Activated CD8-positive, alpha-beta T cell treated with anti-CD3 and anti-CD28 coated beads for 36 hours (primary cell): ENCODE data around the gene ATP8A1. TPM values are rescaled to one million over a fixed set of nuclear protein-coding genes. Genes with fewer than 3 reads are reported as not detected.

Experiments used
- ATAC-seq: fragments of 200-7000 bp; cut with Tn5 transposase; one replicate; pipeline ENCODE4 v1.10.0; 2021; ENCODE audit warnings: mild to moderate bottlenecking, moderate library complexity
- CTCF ChIA-PET: fragments of 350-600 bp; sonication (Branson Sonifier 250); formaldehyde crosslinking; loops from one replicate; lab custom pipeline; 2021; ENCODE audit warnings: antibody characterized with exemption; lab: Charles Lee
- POLR2A ChIA-PET: fragments of 350-600 bp; sonication (Branson Sonifier 250); formaldehyde crosslinking; loops from one replicate; lab custom pipeline; 2021; ENCODE audit warnings: antibody characterized with exemption; lab: Charles Lee
- DNase-seq: peaks from one replicate; pipeline ENCODE4 v3.0.0-alpha.2; 2020
- H3K27ac Mint-ChIP-seq: one replicate; pipeline ENCODE4 v1.8.0; 2021; ENCODE audit warnings: mild to moderate bottlenecking, mixed read lengths
- H3K27me3 Mint-ChIP-seq: one replicate; pipeline ENCODE4 v1.8.0; 2021; ENCODE audit warnings: mixed read lengths
- H3K36me3 Mint-ChIP-seq: one replicate; pipeline ENCODE4 v1.8.0; 2021; ENCODE audit warnings: low read depth, mixed read lengths
- H3K4me1 Mint-ChIP-seq: one replicate; pipeline ENCODE4 v1.8.0; 2021; ENCODE audit warnings: low read depth, mixed read lengths
- H3K4me3 Mint-ChIP-seq: one replicate; pipeline ENCODE4 v1.8.0; 2021; ENCODE audit warnings: mild to moderate bottlenecking, moderate library complexity, mixed read lengths
- H3K9me3 Mint-ChIP-seq: one replicate; pipeline ENCODE4 v1.8.0; 2021; ENCODE audit warnings: mixed read lengths
- CTCF ChIP-seq: fragments of 200-600 bp; IDR thresholded peaks from one replicate; pipeline ENCODE4 v1.8.0; 2022; ENCODE audit warnings: antibody characterized with exemption, mild to moderate bottlenecking
- intact Hi-C: fragments of 100-400 bp; cut with micrococcal nuclease; formaldehyde crosslinking; loops from one replicate; pipeline ENCODE4 v1.10.0; 2022
- total RNA-seq, 2 experiments: library from RNA; stranded (reverse); gene quantifications; one replicate each; pipeline ENCODE4 v1.2.3, GENCODE V29; 2021

Gene ATP8A1
- total RNA-seq, 2 experiments from 2014 or later = 28.1 to 30.7 TPM

DNA sequence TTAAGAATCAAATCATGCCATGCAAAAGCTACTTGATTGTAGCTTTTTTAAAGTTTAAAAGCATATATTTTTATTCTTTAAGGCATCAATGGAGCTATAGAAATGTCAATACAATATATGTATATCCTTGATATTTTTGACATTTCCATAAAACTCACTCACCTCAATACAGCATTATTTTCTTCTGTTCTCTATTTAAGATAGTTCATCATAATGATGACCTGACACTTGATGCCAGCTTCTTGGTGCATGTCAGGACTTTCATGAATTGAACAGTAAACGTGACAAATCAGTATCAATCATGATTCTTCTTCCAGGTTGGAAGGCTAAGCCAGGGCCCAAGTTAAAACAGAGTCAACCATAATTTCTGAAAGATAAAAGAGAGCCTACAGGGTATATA is 33.6 kb upstream of the ATP8A1 start:
- ATAC-seq = no peak
- Mint-ChIP-seq H3K4me3 (no peak overlapping the region), H3K27ac (no peak overlapping the region), H3K9me3 (no peaks in the 10 kb centered on the region), H3K27me3 (no peaks in the 10 kb centered on the region), H3K4me1 (no peaks in the 10 kb centered on the region), H3K36me3 (no peaks in the 10 kb centered on the region)
- intact Hi-C loops = no loop called here
- ChIA-PET CTCF (interaction anchor here (1.1 to 1.7 kb wide), 4 partner anchors 13 to 122 kb away, joined by 3 to 6 read pairs (median 4); no protein-coding TSS in a partner anchor), POLR2A (interaction anchor here (0.5 kb wide), 1 partner anchor 23 kb away, joined by 3 read pairs; no protein-coding TSS in a partner anchor)
- TF ChIP-seq CTCF = no peak
- DNase-seq = no peak

- Mint-ChIP-seq H3K27me3 (no peaks in the 10 kb centered on the region), H3K36me3 (no peaks in the 10 kb centered on the region), H3K4me1 (peaks cover 12% of the 10 kb centered on the region), H3K4me3 (no peak overlapping the region), H3K9me3 (no peaks in the 10 kb centered on the region), H3K27ac (no peak overlapping the region)
- DNase-seq = no peak
- no peak for TF ChIP-seq CTCF
- CTCF ChIA-PET = interaction anchor here (1.3 kb wide), 1 partner anchor 181 kb away, joined by 3 read pairs; no protein-coding TSS in a partner anchor
- no peak for ATAC-seq
- POLR2A ChIA-PET = no interaction called here
- intact Hi-C loops = no loop called here
These were observed 26.5 kb upstream of the ATP8A1 start for GRCh38 chr4:42683393-42683792.

DNA sequence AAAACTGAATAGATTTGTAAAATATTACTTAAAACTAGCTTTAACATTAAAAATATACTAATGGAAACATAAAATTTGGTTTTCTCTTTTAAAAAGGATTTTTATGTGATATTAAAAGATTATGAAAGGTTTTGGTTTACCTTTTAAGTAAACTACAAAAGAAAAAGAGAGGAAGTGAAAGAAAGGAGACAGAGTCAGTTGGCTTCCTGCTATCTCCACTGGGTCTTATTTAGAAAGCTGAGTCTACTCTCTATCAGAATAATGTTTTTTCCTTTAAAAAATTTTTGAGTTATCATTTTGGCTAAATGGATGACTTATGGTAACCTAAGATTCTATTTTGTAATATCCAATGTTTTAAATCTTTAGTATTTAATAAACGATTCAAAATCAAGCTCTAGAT is 21.6 kb upstream of the ATP8A1 start:
- ChIA-PET POLR2A (interaction anchor here (3.1 kb wide), 1 partner anchor 21 kb away, joined by 16 read pairs; the partner anchor contains the start of gene ATP8A1), CTCF (interaction anchor here (1.3 to 1.8 kb wide), 3 partner anchors 9 to 110 kb away, joined by 6 to 7 read pairs (median 6); no protein-coding TSS in a partner anchor)
- intact Hi-C loops = no loop called here
- no peak for TF ChIP-seq CTCF
- Mint-ChIP-seq H3K9me3 (peaks cover 6% of the 10 kb centered on the region), H3K36me3 (peaks cover 8% of the 10 kb centered on the region), H3K4me3 (no peak overlapping the region), H3K27ac (no peak overlapping the region), H3K4me1 (peaks cover 47% of the 10 kb centered on the region), H3K27me3 (no peaks in the 10 kb centered on the region)
- ATAC-seq (no peak), DNase-seq (no peak)

DNA sequence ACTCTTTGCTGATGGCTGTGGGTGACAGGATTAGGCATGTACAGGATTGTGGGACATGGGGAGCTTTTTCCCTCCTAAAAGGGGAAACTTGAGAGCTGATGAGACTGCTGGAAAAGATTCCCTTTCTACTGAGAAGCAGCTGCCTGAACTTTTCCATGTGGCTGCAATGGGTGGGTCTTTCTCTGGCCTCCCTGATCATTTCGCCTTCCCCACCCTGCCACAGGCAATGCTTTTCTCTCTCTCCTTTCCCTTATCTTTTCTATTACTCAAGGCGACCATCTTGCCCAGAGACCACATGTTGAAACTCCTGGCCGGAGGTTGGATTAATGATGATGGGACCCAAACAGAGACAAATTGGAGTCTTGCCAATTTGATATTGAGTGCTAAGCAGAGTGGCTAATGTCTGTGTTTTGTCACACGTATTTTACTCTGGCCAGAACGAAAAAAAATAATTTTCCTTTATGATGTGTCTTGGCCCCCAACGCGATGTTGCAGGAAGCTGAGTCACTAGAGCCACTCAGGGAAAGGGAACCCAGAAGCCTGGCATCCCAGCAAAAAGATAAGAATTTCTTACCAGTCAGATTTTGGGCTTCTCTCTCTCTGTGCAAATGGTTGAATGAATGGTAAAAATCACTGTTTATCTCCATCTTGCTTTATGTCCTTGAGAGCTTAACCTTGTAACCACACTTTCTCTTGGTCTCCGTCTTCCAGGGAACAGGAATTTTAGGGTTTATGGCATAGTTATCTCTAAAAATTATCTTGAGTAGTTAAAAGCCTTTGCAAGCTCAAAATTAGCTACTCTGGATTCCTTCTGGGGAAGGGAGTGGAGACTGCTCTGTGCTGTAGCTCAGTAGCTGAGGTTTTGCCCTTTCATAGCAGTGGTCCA is 19.4 kb upstream of the ATP8A1 start:
- intact Hi-C loops = no loop called here
- Mint-ChIP-seq H3K4me1 (peaks cover 64% of the 10 kb centered on the region), H3K27ac (peak overlapping the region; percentile 16), H3K4me3 (no peak overlapping the region), H3K27me3 (no peaks in the 10 kb centered on the region), H3K36me3 (peaks cover 10% of the 10 kb centered on the region), H3K9me3 (peaks cover 6% of the 10 kb centered on the region)
- DNase-seq (no peak), ATAC-seq (no peak)
- POLR2A ChIA-PET = interaction anchor here (2.3 kb wide), 1 partner anchor 20 kb away, joined by 14 read pairs; the partner anchor contains the start of gene ATP8A1
- CTCF ChIA-PET = interaction anchor here (0.9 to 1.6 kb wide), 3 partner anchors 9 to 107 kb away, joined by 3 to 5 read pairs (median 4); partner anchors contain the start of gene ATP8A1
- TF ChIP-seq CTCF = no peak
